Progenitor cell of endocrine pancreas (in vitro differentiated cells): ENCODE data around the gene ELAVL3. TPM values are rescaled to one million over a fixed set of nuclear protein-coding genes. Genes with fewer than 3 reads are reported as not detected.

ENCODE experiments used
- DNase-seq: peaks from one replicate; pipeline ENCODE4 v3.0.0; 2021; ENCODE audit warnings: low spot score; ENCODE audit not compliant: unreplicated experiment
- H3K27ac Mint-ChIP-seq: 2 replicates; pipeline ENCODE4 v1.8.0; 2021; ENCODE audit warnings: mild to moderate bottlenecking, moderate library complexity, mixed read lengths
- H3K27me3 Mint-ChIP-seq: 2 replicates; pipeline ENCODE4 v1.8.0; 2021; ENCODE audit warnings: mixed read lengths
- H3K36me3 Mint-ChIP-seq: 2 replicates; pipeline ENCODE4 v1.8.0; 2022; ENCODE audit warnings: mixed read lengths; ENCODE audit not compliant: insufficient read depth
- H3K4me1 Mint-ChIP-seq: 2 replicates; pipeline ENCODE4 v1.8.0; 2021; ENCODE audit warnings: low read depth, mixed read lengths
- H3K4me3 Mint-ChIP-seq: 2 replicates; pipeline ENCODE4 v1.8.0; 2021; ENCODE audit warnings: low read depth, mild to moderate bottlenecking, moderate library complexity, mixed read lengths
- H3K9me3 Mint-ChIP-seq: 2 replicates; pipeline ENCODE4 v1.8.0; 2021; ENCODE audit warnings: low read depth, mixed read lengths
- total RNA-seq: library from RNA; stranded (reverse); gene quantifications from 2 replicates; pipeline ENCODE4 v1.2.1, GENCODE V29; 2021
- TF ChIP-seq, protein P1 (sequence below): fragments of 200-600 bp; sonication (generic); IDR thresholded peaks from one replicate; pipeline ENCODE4 v1.5.0; 2021; ENCODE audit warnings: antibody characterized with exemption, mild to moderate bottlenecking; ENCODE audit not compliant: unreplicated experiment

Gene ELAVL3
- total RNA-seq, 1 donor from 2014 or later: 1.4 TPM

DNA sequence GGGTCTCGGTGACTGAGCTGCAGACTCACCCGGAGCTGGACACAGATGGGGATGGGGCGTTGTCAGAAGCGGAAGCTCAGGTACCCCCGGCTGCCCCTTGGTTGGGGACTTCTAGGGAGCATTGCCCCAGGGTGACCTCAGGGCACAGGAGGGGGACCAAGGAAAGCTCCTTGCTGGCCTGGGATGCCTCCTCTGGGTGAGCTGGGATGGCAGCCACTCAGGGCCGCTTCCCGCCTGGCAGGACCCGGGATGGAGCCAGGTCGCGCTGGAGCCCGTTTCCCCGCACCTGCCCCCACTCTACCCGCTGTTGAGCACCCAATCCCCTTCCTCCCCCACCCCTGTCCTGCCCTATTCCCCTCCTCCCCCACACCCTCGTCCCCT lies 34.6 kb downstream of the ELAVL3 start:
- Mint-ChIP-seq H3K4me3 (no peak overlapping the region), H3K27me3 (no peaks in the 10 kb centered on the region), H3K36me3 (peaks cover 8% of the 10 kb centered on the region), H3K9me3 (no peaks in the 10 kb centered on the region), H3K4me1 (no peaks in the 10 kb centered on the region), H3K27ac (no peak overlapping the region)
- no peak for DNase-seq
- TF ChIP-seq, protein P1, sequence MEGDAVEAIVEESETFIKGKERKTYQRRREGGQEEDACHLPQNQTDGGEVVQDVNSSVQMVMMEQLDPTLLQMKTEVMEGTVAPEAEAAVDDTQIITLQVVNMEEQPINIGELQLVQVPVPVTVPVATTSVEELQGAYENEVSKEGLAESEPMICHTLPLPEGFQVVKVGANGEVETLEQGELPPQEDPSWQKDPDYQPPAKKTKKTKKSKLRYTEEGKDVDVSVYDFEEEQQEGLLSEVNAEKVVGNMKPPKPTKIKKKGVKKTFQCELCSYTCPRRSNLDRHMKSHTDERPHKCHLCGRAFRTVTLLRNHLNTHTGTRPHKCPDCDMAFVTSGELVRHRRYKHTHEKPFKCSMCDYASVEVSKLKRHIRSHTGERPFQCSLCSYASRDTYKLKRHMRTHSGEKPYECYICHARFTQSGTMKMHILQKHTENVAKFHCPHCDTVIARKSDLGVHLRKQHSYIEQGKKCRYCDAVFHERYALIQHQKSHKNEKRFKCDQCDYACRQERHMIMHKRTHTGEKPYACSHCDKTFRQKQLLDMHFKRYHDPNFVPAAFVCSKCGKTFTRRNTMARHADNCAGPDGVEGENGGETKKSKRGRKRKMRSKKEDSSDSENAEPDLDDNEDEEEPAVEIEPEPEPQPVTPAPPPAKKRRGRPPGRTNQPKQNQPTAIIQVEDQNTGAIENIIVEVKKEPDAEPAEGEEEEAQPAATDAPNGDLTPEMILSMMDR: no peak

GRCh38 chr19:11445141-11445540 lies 35.7 kb downstream of the ELAVL3 start:
- H3K36me3 Mint-ChIP-seq: peaks cover 12% of the 10 kb centered on the region
- peak overlapping the region; percentile 3 for H3K27ac Mint-ChIP-seq
- no peaks in the 10 kb centered on the region for H3K9me3 Mint-ChIP-seq
- H3K4me1 Mint-ChIP-seq: no peaks in the 10 kb centered on the region
- no peak overlapping the region for H3K4me3 Mint-ChIP-seq
- H3K27me3 Mint-ChIP-seq: no peaks in the 10 kb centered on the region
- TF ChIP-seq, protein P1: no peak
- no peak for DNase-seq

DNA sequence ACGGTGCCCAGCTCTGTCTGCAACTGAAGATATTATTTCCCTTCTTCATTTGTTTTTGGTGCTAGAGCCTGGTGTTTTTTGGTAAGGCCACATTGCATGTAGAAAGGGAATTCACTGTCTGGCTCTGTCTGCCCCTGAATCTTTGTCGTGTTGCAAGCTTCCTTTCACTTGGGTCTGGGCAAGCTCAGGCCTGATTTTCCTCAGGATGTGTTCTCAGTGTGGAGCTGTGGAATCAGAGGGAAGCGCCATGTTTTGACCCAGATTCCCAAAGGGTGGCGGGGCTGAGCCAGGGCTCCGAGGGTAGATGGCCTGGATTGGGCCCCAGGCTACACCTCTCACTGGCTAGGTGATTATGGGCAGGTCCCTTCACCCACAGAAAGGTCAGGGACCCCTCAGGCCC lies 36.8 kb downstream of the ELAVL3 start:
- no peaks in the 10 kb centered on the region for H3K9me3 Mint-ChIP-seq
- H3K27ac Mint-ChIP-seq: no peak overlapping the region
- H3K4me1 Mint-ChIP-seq: no peaks in the 10 kb centered on the region
- no peak for DNase-seq
- TF ChIP-seq, protein P1: no peak
- no peaks in the 10 kb centered on the region for H3K27me3 Mint-ChIP-seq
- no peak overlapping the region for H3K4me3 Mint-ChIP-seq
- H3K36me3 Mint-ChIP-seq: peaks cover 11% of the 10 kb centered on the region

DNA sequence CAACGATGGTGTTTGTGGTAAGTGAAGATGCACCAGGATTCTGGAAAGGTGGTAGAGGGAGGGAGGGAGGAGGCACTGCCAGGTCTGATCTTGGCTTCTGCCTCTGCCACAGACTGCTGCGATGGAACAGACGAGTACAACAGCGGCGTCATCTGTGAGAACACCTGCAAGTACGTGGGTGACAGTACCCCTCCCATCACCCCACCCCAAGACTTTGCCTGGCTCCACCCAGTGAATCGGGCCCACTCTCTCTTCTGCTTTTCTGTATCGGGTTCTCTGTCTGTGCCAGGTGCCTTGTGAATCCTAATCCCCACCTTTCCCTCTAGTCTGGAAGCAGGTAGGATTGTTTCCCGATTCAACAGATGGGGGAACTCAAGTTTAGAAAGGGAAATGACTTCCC lies 42.9 kb downstream of the ELAVL3 start:
- Mint-ChIP-seq H3K27ac (no peak overlapping the region), H3K27me3 (no peaks in the 10 kb centered on the region), H3K9me3 (no peaks in the 10 kb centered on the region), H3K4me3 (no peak overlapping the region), H3K4me1 (peaks cover 10% of the 10 kb centered on the region), H3K36me3 (peaks cover 19% of the 10 kb centered on the region)
- TF ChIP-seq, protein P1: no peak
- DNase-seq: no peak

DNA sequence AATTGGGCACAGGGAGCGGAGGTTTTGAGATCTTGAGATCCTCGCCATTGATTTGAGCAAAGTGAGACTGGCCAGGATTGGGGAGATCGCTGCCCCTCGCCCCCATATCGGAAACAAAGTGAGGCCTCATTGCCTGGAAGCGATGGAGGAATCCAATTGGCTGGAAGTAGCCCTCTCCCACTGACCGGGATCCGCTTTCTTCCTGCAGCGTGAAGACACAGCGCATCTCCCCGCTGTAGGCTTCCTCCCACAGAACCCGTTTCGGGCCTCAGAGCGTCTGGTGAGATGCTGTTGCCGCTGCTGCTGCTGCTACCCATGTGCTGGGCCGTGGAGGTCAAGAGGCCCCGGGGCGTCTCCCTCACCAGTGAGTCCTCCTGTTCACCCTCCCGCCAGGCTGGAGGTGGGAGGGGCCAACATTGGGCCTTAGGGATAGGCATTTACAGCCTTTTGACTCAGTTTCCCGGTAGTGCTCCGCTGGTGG lies 45.0 kb downstream of the ELAVL3 start:
- TF ChIP-seq, protein P1: no peak
- peaks cover 10% of the 10 kb centered on the region for H3K4me1 Mint-ChIP-seq
- no peaks in the 10 kb centered on the region for H3K27me3 Mint-ChIP-seq
- H3K4me3 Mint-ChIP-seq: peak overlapping the region; percentile 95
- peak overlapping the region; percentile 98 for H3K27ac Mint-ChIP-seq
- peaks cover 11% of the 10 kb centered on the region for H3K36me3 Mint-ChIP-seq
- DNase-seq: no peak
- no peaks in the 10 kb centered on the region for H3K9me3 Mint-ChIP-seq
